Activated gamma-delta T cell (primary cell): Measurements from ENCODE around the gene CERS6.

ENCODE experiments used
- DNase-seq: peaks from one replicate; lab custom pipeline; 2025; lab: John Stamatoyannopoulos, UW

The CERS6 gene

GRCh38 chr2:168602846-168603401 lies 146.9 kb downstream of the CERS6 start:
- no peak for DNase-seq

GRCh38 chr2:168603439-168603961 lies 147.4 kb downstream of the CERS6 start:
- no peak for DNase-seq

GRCh38 chr2:168604252-168604651 lies 148.2 kb downstream of the CERS6 start:
- no peak for DNase-seq

- no peak for DNase-seq
Observed at GRCh38 chr2:168607992-168608391, 151.9 kb downstream of the CERS6 start.

GRCh38 chr2:168608796-168609195 lies 152.7 kb downstream of the CERS6 start:
- no peak for DNase-seq

- no peak for DNase-seq
Observed at GRCh38 chr2:168611091-168611490, 155.0 kb downstream of the CERS6 start.

- DNase-seq: no peak
Observed at GRCh38 chr2:168611896-168612650, 156.0 kb downstream of the CERS6 start.

- no peak for DNase-seq
Observed at GRCh38 chr2:168612719-168613118, 156.6 kb downstream of the CERS6 start.

- no peak for DNase-seq
Observed at GRCh38 chr2:168613551-168613950, 157.5 kb downstream of the CERS6 start.

GRCh38 chr2:168614172-168615018 lies 158.3 kb downstream of the CERS6 start:
- DNase-seq: no peak

- no peak for DNase-seq
Observed at GRCh38 chr2:168620554-168620953, 164.5 kb downstream of the CERS6 start.

GRCh38 chr2:168622559-168622958 lies 166.5 kb downstream of the CERS6 start:
- no peak for DNase-seq

- no peak for DNase-seq
Observed at GRCh38 chr2:168624028-168624427, 168.0 kb downstream of the CERS6 start.

- DNase-seq: no peak
Observed at GRCh38 chr2:168626096-168626495, 170.0 kb downstream of the CERS6 start.

- no peak for DNase-seq
Observed at GRCh38 chr2:168626647-168627046, 170.6 kb downstream of the CERS6 start.

- DNase-seq: no peak
Observed at GRCh38 chr2:168632709-168633121, 176.6 kb downstream of the CERS6 start.

- DNase-seq: no peak
Observed at GRCh38 chr2:168633200-168633599, 177.1 kb downstream of the CERS6 start.

- DNase-seq: no peak
Observed at GRCh38 chr2:168633895-168634294, 177.8 kb downstream of the CERS6 start.

GRCh38 chr2:168635065-168635577 lies 179.0 kb downstream of the CERS6 start:
- DNase-seq: no peak

- no peak for DNase-seq
Observed at GRCh38 chr2:168639018-168639417, 182.9 kb downstream of the CERS6 start.

GRCh38 chr2:168639441-168639898 lies 183.4 kb downstream of the CERS6 start:
- DNase-seq: no peak

GRCh38 chr2:168640039-168640438 lies 184.0 kb downstream of the CERS6 start:
- DNase-seq: no peak
